SK-N-SH (cell line): ENCODE measurements around the gene SYT13.

Experiments used
- GABPA ChIP-seq: IDR thresholded peaks from 2 replicates; pipeline ENCODE4 v1.4.0; 2012; ENCODE audit warnings: low read depth, mild to moderate bottlenecking
- NRF1 ChIP-seq: IDR thresholded peaks from 2 replicates; pipeline ENCODE4 v1.6.1; 2012; ENCODE audit warnings: low read depth, mild to moderate bottlenecking, low read length
- TF ChIP-seq, protein P1 (sequence below): fragments of 200-600 bp; sonication (generic); IDR thresholded peaks from 2 replicates; pipeline ENCODE4 v1.6.1; 2017; ENCODE audit warnings: antibody characterized with exemption, mild to moderate bottlenecking, moderate library complexity

DNA sequence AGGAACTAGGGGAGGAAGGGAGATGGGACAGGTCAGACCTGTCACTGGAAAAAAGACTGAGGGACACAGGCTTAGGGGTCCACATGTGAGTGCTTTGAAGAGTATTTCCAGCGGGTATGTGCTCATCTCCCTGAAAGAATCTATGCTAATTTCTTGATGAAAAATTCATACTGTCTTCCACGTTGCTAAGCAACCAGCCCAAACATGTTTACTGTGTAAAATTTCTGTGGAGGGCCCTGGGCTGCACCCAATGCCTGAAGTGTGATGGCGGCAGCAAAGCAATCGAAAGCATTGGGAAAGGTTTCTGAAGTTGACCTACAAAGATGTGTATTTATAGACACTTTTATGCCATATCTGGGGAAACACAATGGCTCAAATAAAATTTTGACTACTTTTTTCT, 7.4 kb downstream of the SYT13 start:
- no peak for TF ChIP-seq NRF1
- TF ChIP-seq, protein P1, sequence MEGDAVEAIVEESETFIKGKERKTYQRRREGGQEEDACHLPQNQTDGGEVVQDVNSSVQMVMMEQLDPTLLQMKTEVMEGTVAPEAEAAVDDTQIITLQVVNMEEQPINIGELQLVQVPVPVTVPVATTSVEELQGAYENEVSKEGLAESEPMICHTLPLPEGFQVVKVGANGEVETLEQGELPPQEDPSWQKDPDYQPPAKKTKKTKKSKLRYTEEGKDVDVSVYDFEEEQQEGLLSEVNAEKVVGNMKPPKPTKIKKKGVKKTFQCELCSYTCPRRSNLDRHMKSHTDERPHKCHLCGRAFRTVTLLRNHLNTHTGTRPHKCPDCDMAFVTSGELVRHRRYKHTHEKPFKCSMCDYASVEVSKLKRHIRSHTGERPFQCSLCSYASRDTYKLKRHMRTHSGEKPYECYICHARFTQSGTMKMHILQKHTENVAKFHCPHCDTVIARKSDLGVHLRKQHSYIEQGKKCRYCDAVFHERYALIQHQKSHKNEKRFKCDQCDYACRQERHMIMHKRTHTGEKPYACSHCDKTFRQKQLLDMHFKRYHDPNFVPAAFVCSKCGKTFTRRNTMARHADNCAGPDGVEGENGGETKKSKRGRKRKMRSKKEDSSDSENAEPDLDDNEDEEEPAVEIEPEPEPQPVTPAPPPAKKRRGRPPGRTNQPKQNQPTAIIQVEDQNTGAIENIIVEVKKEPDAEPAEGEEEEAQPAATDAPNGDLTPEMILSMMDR: no peak
- TF ChIP-seq GABPA: no peak
